SK-N-SH treated with all-trans-retinoic acid at 6 μM for 48 hours (cell line): Measurements from ENCODE around the gene IFT27.

Experiments
- ATAC-seq: fragments of 200-7000 bp; cut with Tn5 transposase; 3 replicates; pipeline ENCODE4 v1.9.1; 2020; ENCODE audit warnings: mild to moderate bottlenecking, moderate library complexity
- ARNTL ChIP-seq: fragments of 450-650 bp; formaldehyde crosslinking; IDR thresholded peaks from 2 replicates; pipeline ENCODE4 v1.5.0; 2020; ENCODE audit warnings: low read depth, mild to moderate bottlenecking, moderate library complexity, borderline replicate concordance
- CSDC2 ChIP-seq: fragments of 250-450 bp; sonication (Bioruptor Pico); IDR thresholded peaks from 2 replicates; pipeline ENCODE4 v1.5.0; 2020; ENCODE audit warnings: mild to moderate bottlenecking, moderate library complexity
- CSRNP3 ChIP-seq: fragments of 250-450 bp; sonication (Bioruptor Pico); IDR thresholded peaks from 2 replicates; pipeline ENCODE4 v1.5.1; 2021; ENCODE audit warnings: mild to moderate bottlenecking, moderate library complexity
- ESRRG ChIP-seq: fragments of 250-450 bp; sonication (Bioruptor Pico); IDR thresholded peaks from 2 replicates; pipeline ENCODE4 v1.6.1; 2021; ENCODE audit warnings: mild to moderate bottlenecking
- GLIS3 ChIP-seq: fragments of 250-450 bp; sonication (Bioruptor Pico); IDR thresholded peaks from 2 replicates; pipeline ENCODE4 v1.5.0; 2020; ENCODE audit warnings: mild to moderate bottlenecking, moderate library complexity
- OSR1 ChIP-seq: fragments of 250-450 bp; sonication (Bioruptor Pico); IDR thresholded peaks from 2 replicates; pipeline ENCODE4 v1.8.0; 2022; ENCODE audit warnings: moderate library complexity, mild to moderate bottlenecking, inconsistent platforms
- PATZ1 ChIP-seq: fragments of 250-450 bp; sonication (Bioruptor Pico); IDR thresholded peaks from 2 replicates; pipeline ENCODE4 v1.8.0; 2020; ENCODE audit warnings: mild to moderate bottlenecking, moderate library complexity, borderline replicate concordance
- POU6F1 ChIP-seq: fragments of 250-450 bp; sonication (Bioruptor Pico); IDR thresholded peaks from 2 replicates; pipeline ENCODE4 v1.8.0; 2021; ENCODE audit warnings: low read depth, mild to moderate bottlenecking, moderate library complexity, borderline replicate concordance
- PPARA ChIP-seq: fragments of 250-450 bp; sonication (Bioruptor Pico); IDR thresholded peaks from 2 replicates; pipeline ENCODE4 v1.5.0; 2020; ENCODE audit warnings: mild to moderate bottlenecking, borderline replicate concordance
- RARB ChIP-seq: fragments of 250-450 bp; sonication (Bioruptor Pico); IDR thresholded peaks from 2 replicates; pipeline ENCODE4 v1.8.0; 2021; ENCODE audit warnings: mild to moderate bottlenecking, moderate library complexity
- TCF4 ChIP-seq: fragments of 250-450 bp; sonication (Bioruptor Pico); IDR thresholded peaks from 2 replicates; pipeline ENCODE4 v1.8.0; 2021; ENCODE audit warnings: mild to moderate bottlenecking, moderate library complexity, borderline replicate concordance
- TOX ChIP-seq: fragments of 250-450 bp; sonication (Bioruptor Pico); IDR thresholded peaks from 2 replicates; pipeline ENCODE4 v1.8.0; 2021; ENCODE audit warnings: mild to moderate bottlenecking, moderate library complexity, borderline replicate concordance
- TSHZ2 ChIP-seq: fragments of 250-450 bp; sonication (Bioruptor Pico); IDR thresholded peaks from 2 replicates; pipeline ENCODE4 v1.5.0; 2020; ENCODE audit warnings: mild to moderate bottlenecking, moderate library complexity
- ZFP30 ChIP-seq: fragments of 450-650 bp; formaldehyde crosslinking; IDR thresholded peaks from 2 replicates; pipeline ENCODE4 v1.5.0; 2022; ENCODE audit warnings: mild to moderate bottlenecking, moderate library complexity
- ZNF565 ChIP-seq: fragments of 450-650 bp; formaldehyde crosslinking; conservative IDR thresholded peaks from 2 replicates; pipeline ENCODE4 v1.5.0; 2020; ENCODE audit warnings: low read depth, mild to moderate bottlenecking, moderate library complexity

The IFT27 gene

GRCh38 chr22:36814801-36815200 is 38.9 kb upstream of the IFT27 start:
- ATAC-seq = no peak
- no peak for TF ChIP-seq PATZ1
- TF ChIP-seq TOX (CRISPR knock-in tag) = no peak
- TF ChIP-seq GLIS3 = no peak
- no peak for TF ChIP-seq RARB (CRISPR knock-in tag)
- TF ChIP-seq, all 23 proteins: peak for 0

GRCh38 chr22:36811094-36811800 is 35.3 kb upstream of the IFT27 start:
- TF ChIP-seq TCF4 (CRISPR knock-in tag) (no peak), TSHZ2 (no peak), RARB (CRISPR knock-in tag) (no peak), TOX (CRISPR knock-in tag) (no peak), OSR1 (CRISPR knock-in tag) (no peak), ZNF565 (CRISPR knock-in tag) (no peak), ZFP30 (CRISPR knock-in tag) (no peak), POU6F1 (no peak), ESRRG (no peak), CSDC2 (CRISPR knock-in tag) (no peak), CSRNP3 (CRISPR knock-in tag) (no peak), PPARA (no peak), GLIS3 (no peak)
- ATAC-seq = no peak

- ATAC-seq = no peak
These were observed 33.4 kb upstream of the IFT27 start for GRCh38 chr22:36809351-36809750.

GRCh38 chr22:36808721-36809344 is 32.9 kb upstream of the IFT27 start:
- no peak for ATAC-seq
- TF ChIP-seq PATZ1 (no peak), CSRNP3 (CRISPR knock-in tag) (no peak), POU6F1 (no peak), TOX (CRISPR knock-in tag) (no peak), ZNF565 (CRISPR knock-in tag) (no peak), OSR1 (CRISPR knock-in tag) (no peak), RARB (CRISPR knock-in tag) (no peak), ARNTL (CRISPR knock-in tag) (no peak)

More at GRCh38 chr22:36809351-36809750, 33.4 kb upstream of the IFT27 start:
- TF ChIP-seq CSDC2 (CRISPR knock-in tag) (no peak), PATZ1 (no peak)
